ENCODE results near the gene P2RY14. TPM values are rescaled to one million over a fixed set of nuclear protein-coding genes. Genes with fewer than 3 reads are reported as not detected.

The P2RY14 gene
- total and polyA plus RNA-seq, 2 of the 13 experiments (the other 11 are each of a cell fraction or from before 2014, with no cell fraction given), result not detected

DNA sequence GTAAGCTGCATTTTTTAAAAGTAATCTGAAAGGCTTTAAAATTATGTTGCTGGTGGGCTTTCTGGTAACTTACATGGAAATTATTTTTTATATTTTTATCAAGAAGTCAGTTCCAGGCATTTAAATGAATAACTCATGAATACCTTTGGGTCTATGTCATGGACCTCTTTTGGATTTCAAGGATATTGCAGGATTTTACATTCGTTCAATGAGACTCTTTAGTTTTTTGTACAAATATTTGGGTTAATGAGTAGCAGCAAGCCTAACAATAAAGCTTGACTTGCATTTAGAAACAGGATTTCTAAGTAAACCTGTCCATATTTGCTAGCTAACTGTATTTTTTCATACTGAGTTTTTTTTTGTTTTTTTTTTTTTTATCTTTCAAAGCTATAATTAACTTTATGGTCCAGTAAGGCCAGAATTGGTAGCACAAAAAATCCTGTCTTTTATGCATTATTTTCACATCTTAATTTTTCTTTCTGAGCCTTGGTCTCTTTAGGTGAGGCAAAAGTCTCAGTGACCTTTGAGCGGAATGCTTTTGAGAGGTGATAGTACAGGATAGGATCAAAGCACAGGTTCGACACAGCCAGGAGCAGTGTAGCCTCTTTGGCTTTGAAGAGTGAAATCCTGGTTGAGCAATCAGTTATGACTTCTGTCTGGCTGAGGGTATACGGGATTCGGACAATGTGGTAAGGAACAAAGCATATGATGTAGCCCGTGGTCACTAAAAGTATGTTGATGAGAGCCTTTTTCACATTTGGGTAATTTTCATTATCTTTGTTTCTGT, 80.2 kb downstream of the P2RY14 start (continued):
- TF ChIP-seq RBM39 (IDR thresholded peaks at IDR 0.05; ENCODE audit: low read depth, low read length, poor library complexity, severe bottlenecking) (no peak), PREB (CRISPR knock-in tag; IDR thresholded peaks at IDR 0.05) (no peak), ZNF749 (CRISPR knock-in tag; IDR thresholded peaks at IDR 0.05; ENCODE audit: borderline replicate concordance) (peak; percentile 81; the same call in 1 of the 2 replicates), ZNF333 (CRISPR knock-in tag; IDR thresholded peaks at IDR 0.05; ENCODE audit: borderline replicate concordance) (no peak), ZNF121 (CRISPR knock-in tag; IDR thresholded peaks at IDR 0.05) (peak; percentile 51; the same call in 1 of the 2 replicates), PCBP2 (optimal IDR thresholded peaks at IDR 0.05; ENCODE audit: low read depth, low read length, poor library complexity, severe bottlenecking) (no peak), NCOA5 (CRISPR knock-in tag; IDR thresholded peaks at IDR 0.05) (no peak), ZBTB20 (CRISPR knock-in tag; IDR thresholded peaks at IDR 0.05; ENCODE audit: borderline replicate concordance, low read depth) (peak; percentile 65; the same call in 1 of the 2 replicates), ZFP90 (CRISPR knock-in tag; IDR thresholded peaks at IDR 0.05; ENCODE audit: borderline replicate concordance) (no peak), ZNF816 (CRISPR knock-in tag; IDR thresholded peaks at IDR 0.05; ENCODE audit: borderline replicate concordance) (0 out of 2 replicates have a peak, but pooled peaks have one; percentile 52), ZFP62 (CRISPR knock-in tag; IDR thresholded peaks at IDR 0.05) (no peak), GMEB1 (CRISPR knock-in tag; IDR thresholded peaks at IDR 0.05; ENCODE audit: borderline replicate concordance) (no peak), CREB3 (CRISPR knock-in tag; IDR thresholded peaks at IDR 0.05) (no peak), ELK4 (CRISPR knock-in tag; IDR thresholded peaks at IDR 0.05; ENCODE audit: borderline replicate concordance) (no peak)
- TF ChIP-seq, protein P1, sequence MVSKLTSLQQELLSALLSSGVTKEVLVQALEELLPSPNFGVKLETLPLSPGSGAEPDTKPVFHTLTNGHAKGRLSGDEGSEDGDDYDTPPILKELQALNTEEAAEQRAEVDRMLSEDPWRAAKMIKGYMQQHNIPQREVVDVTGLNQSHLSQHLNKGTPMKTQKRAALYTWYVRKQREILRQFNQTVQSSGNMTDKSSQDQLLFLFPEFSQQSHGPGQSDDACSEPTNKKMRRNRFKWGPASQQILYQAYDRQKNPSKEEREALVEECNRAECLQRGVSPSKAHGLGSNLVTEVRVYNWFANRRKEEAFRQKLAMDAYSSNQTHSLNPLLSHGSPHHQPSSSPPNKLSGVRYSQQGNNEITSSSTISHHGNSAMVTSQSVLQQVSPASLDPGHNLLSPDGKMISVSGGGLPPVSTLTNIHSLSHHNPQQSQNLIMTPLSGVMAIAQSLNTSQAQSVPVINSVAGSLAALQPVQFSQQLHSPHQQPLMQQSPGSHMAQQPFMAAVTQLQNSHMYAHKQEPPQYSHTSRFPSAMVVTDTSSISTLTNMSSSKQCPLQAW (CRISPR knock-in tag; IDR thresholded peaks at IDR 0.05), result peak; percentile 88

Measured in HepG2 (cell line).